Adipose tissue (tissue), 3 donors: ENCODE measurements around the gene GATA1. TPM values are rescaled to one million over a fixed set of nuclear protein-coding genes. Genes with fewer than 3 reads are reported as not detected.

Experiments used
- H3K27ac ChIP-seq: one replicate; pipeline ENCODE4 v1.5.1; 2013; ENCODE audit warnings: low read depth, low read length
- WGBS, 3 donors: extraction: QIAGEN DNeasy Blood & Tissue Kit; methylation state at CpG; one replicate each; pipeline ENCODE4 v1.1.7; 2013; 5-methylcytosine and 5-hydroxymethylcytosine counted together
- polyA plus RNA-seq, 3 donors: library from polyadenylated mRNA; stranded (reverse); fragments of 200-250 nt; gene quantifications; one replicate each; pipeline ENCODE4 v1.2.3, GENCODE V29; 2013
- donor health status: healthy with polysubstance abuse.
- donor health status: Bipolar disorder and iron deficiency.
- donor health status: healthy.

GATA1 gene
- polyA plus RNA-seq, 3 donors, result 0.07 TPM; not detected in 2

GRCh38 chrX:48829016-48829735, 42.8 kb downstream of the GATA1 start:
- 79 to 89% (median 83%) methylated on average over 14 to 24 of the region's 24 CpGs for WGBS, 3 donors
- H3K27ac ChIP-seq, result no peak overlapping the region

GRCh38 chrX:48831136-48831908, 44.9 kb downstream of the GATA1 start:
- WGBS, 3 donors, result 7 to 33% (median 13%) methylated on average over 5 to 58 of the region's 58 CpGs
- H3K27ac ChIP-seq, result no peak overlapping the region

GRCh38 chrX:48831909-48832291, 45.5 kb downstream of the GATA1 start:
- WGBS, 3 donors, result 4 to 28% (median 5%) methylated on average over 13 to 54 of the region's 57 CpGs
- no peak overlapping the region for H3K27ac ChIP-seq

- 24 to 50% (median 32%) methylated on average over 9 of the region's 9 CpGs for WGBS, 3 donors
Observed at GRCh38 chrX:48833542-48834138, 47.2 kb downstream of the GATA1 start.

GRCh38 chrX:48834383-48834709, 48.0 kb downstream of the GATA1 start:
- no peak overlapping the region for H3K27ac ChIP-seq
- WGBS, 3 donors, result 8 to 28% (median 12%) methylated on average over 7 of the region's 7 CpGs

More at GRCh38 chrX:48833542-48834138, 47.2 kb downstream of the GATA1 start:
- H3K27ac ChIP-seq, result no peak overlapping the region

GRCh38 chrX:48835524-48836329, 49.3 kb downstream of the GATA1 start, which contains the start of gene PCSK1N:
TSS of gene PCSK1N (minus strand) at chrX:48835610. CDS start at chrX:48835532, 78 bp downstream.
- 21 to 52% (median 44%) methylated on average over 6 to 34 of the region's 35 CpGs for WGBS, 3 donors
- no peak within 1 kb of the TSS for H3K27ac ChIP-seq

GRCh38 chrX:48839686-48840085, 53.3 kb downstream of the GATA1 start:
- no peak overlapping the region for H3K27ac ChIP-seq
- WGBS, 3 donors, result 68 to 89% (median 79%) methylated on average over 6 to 10 of the region's 10 CpGs

Other genes with a start within 250 kb of the GATA1 start
- gene TBC1D25, start 246.9 kb upstream of the GATA1 start, polyA plus RNA-seq, result 10 to 100 TPM in 1 of 3 donors, 1 to 10 TPM in 2; 5.5 to 11.7 (median 7.6) TPM
- gene RBM3, start 212.1 kb upstream of the GATA1 start, polyA plus RNA-seq, result 100 to 1,000 TPM; 121 to 291 (median 164) TPM
- 100 to 1,000 TPM; 143 to 172 (median 170) TPM for gene WDR13, start 189.1 kb upstream of the GATA1 start, polyA plus RNA-seq
- gene WAS, start 102.8 kb upstream of the GATA1 start, polyA plus RNA-seq, result 10 to 100 TPM in 1 of 3 donors, 1 to 10 TPM in 2; 1.6 to 11.7 (median 9.6) TPM
- 1 to 10 TPM; 2.8 to 5.7 (median 2.9) TPM for gene SUV39H1, start 89.9 kb upstream of the GATA1 start, polyA plus RNA-seq
- gene GLOD5, start 24.8 kb upstream of the GATA1 start, polyA plus RNA-seq, result under 1 TPM in 1 of 3 donors, not detected in 2; 0.22 TPM
- gene HDAC6, start 15.5 kb downstream of the GATA1 start, polyA plus RNA-seq, result 10 to 100 TPM; 26.1 to 55.8 (median 41.2) TPM
- not detected for gene ERAS, start 39.9 kb downstream of the GATA1 start, polyA plus RNA-seq
- 10 to 100 TPM in 1 of 3 donors, 1 to 10 TPM in 1, not detected in 1; 1.8 to 53.2 TPM for gene PCSK1N, start 49.0 kb downstream of the GATA1 start, polyA plus RNA-seq
- gene TIMM17B, start 111.2 kb downstream of the GATA1 start, polyA plus RNA-seq, result 10 to 100 TPM; 33.0 to 46.0 (median 35.0) TPM
- 10 to 100 TPM; 60.3 to 78.0 (median 68.9) TPM for gene PQBP1, start 111.3 kb downstream of the GATA1 start, polyA plus RNA-seq
- gene SLC35A2, start 125.1 kb downstream of the GATA1 start, polyA plus RNA-seq, result 10 to 100 TPM; 11.0 to 22.1 (median 15.8) TPM
- 1 to 10 TPM; 2.9 to 4.8 (median 3.5) TPM for gene PIM2, start 132.4 kb downstream of the GATA1 start, polyA plus RNA-seq
- 10 to 100 TPM; 17.6 to 37.9 (median 31.4) TPM for gene OTUD5, start 171.0 kb downstream of the GATA1 start, polyA plus RNA-seq
- 1 to 10 TPM in 2 of 3 donors, under 1 TPM in 1; 0.46 to 4.7 (median 1.0) TPM for gene KCND1, start 185.3 kb downstream of the GATA1 start, polyA plus RNA-seq
- 10 to 100 TPM; 13.8 to 25.9 (median 22.2) TPM for gene GRIPAP1, start 215.7 kb downstream of the GATA1 start, polyA plus RNA-seq